ENCODE measurements around the gene TMEM209. TPM values are rescaled to one million over a fixed set of nuclear protein-coding genes. Genes with fewer than 3 reads are reported as not detected.

The TMEM209 gene
- polyA plus RNA-seq, 1 donor from 2014 or later, result 14.6 TPM

GRCh38 chr7:130178251-130178650, 27.0 kb downstream of the TMEM209 start:
- Histone ChIP-seq H3K4me3 (ENCODE audit: low read length) (no peak overlapping the region), H3K79me2 (replicated peaks; ENCODE audit: insufficient read depth, low read length) (no peaks in the 10 kb centered on the region), H3K9me3 (ENCODE audit: low read length) (no peaks in the 10 kb centered on the region), H4K20me1 (ENCODE audit: insufficient read depth) (no peaks in the 10 kb centered on the region), H2AFZ (ENCODE audit: low read depth, low read length) (no peak overlapping the region), H3K27ac (ENCODE audit: low read length) (no peak overlapping the region), H3K9ac (ENCODE audit: low read length) (no peak overlapping the region), H3K4me2 (ENCODE audit: low read length) (no peak overlapping the region), H3K27me3 (ENCODE audit: insufficient read depth, low read depth, low read length) (no peaks in the 10 kb centered on the region), H3K9me2 (ENCODE audit: insufficient read depth, low read length) (no peaks in the 10 kb centered on the region), H3K36me3 (ENCODE audit: insufficient read depth, low read length) (peaks cover 5% of the 10 kb centered on the region), H3F3A (ENCODE audit: insufficient read depth, low read length, poor library complexity, severe bottlenecking) (no peaks in the 10 kb centered on the region)
- TF ChIP-seq EP300 (conservative IDR thresholded peaks at IDR 0.05; ENCODE audit: poor library complexity, severe bottlenecking), result no peak
- no peak for TF ChIP-seq RAD21 (conservative IDR thresholded peaks at IDR 0.05)
- no peak for TF ChIP-seq SMC3 (conservative IDR thresholded peaks at IDR 0.05; ENCODE audit: poor library complexity)
- TF ChIP-seq POLR2AphosphoS5 (IDR thresholded peaks at IDR 0.05), result no peak
- TF ChIP-seq MXI1 (conservative IDR thresholded peaks at IDR 0.05; ENCODE audit: poor library complexity, severe bottlenecking), result no peak

GRCh38 chr7:130174237-130174959, 30.8 kb downstream of the TMEM209 start:
- Histone ChIP-seq H3K36me3 (ENCODE audit: insufficient read depth, low read length) (peaks cover 6% of the 10 kb centered on the region), H3K9ac (ENCODE audit: low read length) (no peak overlapping the region), H3K9me3 (ENCODE audit: low read length) (no peaks in the 10 kb centered on the region), H3K4me3 (ENCODE audit: low read length) (no peak overlapping the region), H3K9me2 (ENCODE audit: insufficient read depth, low read length) (no peaks in the 10 kb centered on the region), H4K20me1 (ENCODE audit: insufficient read depth) (no peaks in the 10 kb centered on the region), H3F3A (ENCODE audit: insufficient read depth, low read length, poor library complexity, severe bottlenecking) (no peaks in the 10 kb centered on the region), H2AFZ (ENCODE audit: low read depth, low read length) (no peak overlapping the region), H3K27me3 (ENCODE audit: insufficient read depth, low read depth, low read length) (no peaks in the 10 kb centered on the region), H3K79me2 (replicated peaks; ENCODE audit: insufficient read depth, low read length) (no peaks in the 10 kb centered on the region), H3K27ac (ENCODE audit: low read length) (no peak overlapping the region), H3K4me2 (ENCODE audit: low read length) (no peak overlapping the region)
- TF ChIP-seq SMC3 (conservative IDR thresholded peaks at IDR 0.05; ENCODE audit: poor library complexity), result no peak
- TF ChIP-seq EP300 (conservative IDR thresholded peaks at IDR 0.05; ENCODE audit: poor library complexity, severe bottlenecking), result no peak
- TF ChIP-seq REST (IDR thresholded peaks at IDR 0.05; ENCODE audit: borderline replicate concordance), result no peak
- TF ChIP-seq EZH2 (IDR thresholded peaks at IDR 0.05; ENCODE audit: borderline replicate concordance, insufficient read depth, low read length, poor library complexity, severe bottlenecking), result no peak

- H4K20me1 ChIP-seq (ENCODE audit: insufficient read depth), result no peaks in the 10 kb centered on the region
- no peaks in the 10 kb centered on the region for H3K36me3 ChIP-seq (ENCODE audit: insufficient read depth, low read length)
- H3K4me3 ChIP-seq (ENCODE audit: low read length), result no peak overlapping the region
- no peaks in the 10 kb centered on the region for H3F3A ChIP-seq (ENCODE audit: insufficient read depth, low read length, poor library complexity, severe bottlenecking)
- no peak overlapping the region for H3K27ac ChIP-seq (ENCODE audit: low read length)
- H3K9me3 ChIP-seq (ENCODE audit: low read length), result no peaks in the 10 kb centered on the region
- TF ChIP-seq MXI1 (conservative IDR thresholded peaks at IDR 0.05; ENCODE audit: poor library complexity, severe bottlenecking) (no peak), REST (IDR thresholded peaks at IDR 0.05; ENCODE audit: borderline replicate concordance) (no peak), CTCF (IDR thresholded peaks at IDR 0.05; ENCODE audit: poor library complexity, severe bottlenecking) (no peak), SMC3 (conservative IDR thresholded peaks at IDR 0.05; ENCODE audit: poor library complexity) (no peak), POLR2AphosphoS5 (IDR thresholded peaks at IDR 0.05) (no peak), EP300 (conservative IDR thresholded peaks at IDR 0.05; ENCODE audit: poor library complexity, severe bottlenecking) (no peak), RAD21 (conservative IDR thresholded peaks at IDR 0.05) (no peak), EZH2 (IDR thresholded peaks at IDR 0.05; ENCODE audit: borderline replicate concordance, insufficient read depth, low read length, poor library complexity, severe bottlenecking) (no peak), TAF1 (IDR thresholded peaks at IDR 0.05; ENCODE audit: low read depth) (no peak)
- H3K4me2 ChIP-seq (ENCODE audit: low read length), result no peak overlapping the region
- no peak overlapping the region for H3K9ac ChIP-seq (ENCODE audit: low read length)
- H3K9me2 ChIP-seq (ENCODE audit: insufficient read depth, low read length), result no peaks in the 10 kb centered on the region
- H3K79me2 ChIP-seq (replicated peaks; ENCODE audit: insufficient read depth, low read length), result no peaks in the 10 kb centered on the region
- H2AFZ ChIP-seq (ENCODE audit: low read depth, low read length), result no peak overlapping the region
- H3K27me3 ChIP-seq (ENCODE audit: insufficient read depth, low read depth, low read length), result no peaks in the 10 kb centered on the region
These were observed 43.0 kb downstream of the TMEM209 start for GRCh38 chr7:130162196-130162595.
